Measurements from ENCODE around the gene TENM4. TPM values are rescaled to one million over a fixed set of nuclear protein-coding genes. Genes with fewer than 3 reads are reported as not detected.

Gene TENM4
- total and polyA plus RNA-seq, 10 of the 15 experiments (the other 5 are each of a cell fraction or from before 2014, with no cell fraction given) = 0.03 to 0.12 (median 0.06) TPM; not detected in 7

GRCh38 chr11:79237703-79238102 is 203.1 kb downstream of the TENM4 start:
- intact Hi-C loops (cut with micrococcal nuclease; ENCODE audit: unreplicated experiment) (no loop called here), in situ Hi-C loops (cut with MboI) (no loop called here)
- CTCF ChIA-PET = no interaction called here
- RAD21 ChIA-PET (ENCODE audit: unreplicated experiment) = no interaction called here
- SMC1A ChIA-PET (ENCODE audit: uncharacterized antibody, unreplicated experiment) = no interaction called here
- Histone ChIP-seq H3K36me3 (ENCODE audit: control insufficient read depth in 2 of 2, insufficient read depth in 2 of 2, low read length in 1 of 2) (no peaks in the 10 kb centered on the region), H3K27me3 (replicated peaks in 1 of 2; ENCODE audit: control insufficient read depth in 2 of 2, insufficient read depth in 2 of 2, low read length in 1 of 2) (no peaks in the 10 kb centered on the region; a peak in 1 of 4 replicates), H3K9ac (ENCODE audit: control insufficient read depth, insufficient read depth, low read length) (no peak overlapping the region), H3K4me3 (no peak overlapping the region), H3K4me2 (ENCODE audit: control insufficient read depth, insufficient read depth) (no peak overlapping the region), H3K9me3 (replicated peaks; ENCODE audit: control insufficient read depth, insufficient read depth, low read length) (no peaks in the 10 kb centered on the region), H2AFZ (ENCODE audit: control insufficient read depth, low read depth, low read length) (no peak overlapping the region), H4K20me1 (ENCODE audit: control insufficient read depth, insufficient read depth) (no peaks in the 10 kb centered on the region), H3K4me1 (ENCODE audit: control insufficient read depth, insufficient read depth, low read length) (no peaks in the 10 kb centered on the region), H3K27ac (ENCODE audit: control insufficient read depth, insufficient read depth) (no peak overlapping the region), H3K79me2 (ENCODE audit: control insufficient read depth, insufficient read depth, low read length) (no peaks in the 10 kb centered on the region)
- no peak for DNase-seq (ENCODE audit: low read depth, low spot score)
- TF ChIP-seq BMI1 (IDR thresholded peaks at IDR 0.05; ENCODE audit: borderline replicate concordance) = no peak
- 6% methylated on average over 6 of the region's 6 CpGs for WGBS (ENCODE audit: insufficient coverage, insufficient replicate concordance, low lambda C conversion rate, missing lambda C conversion rate)
- no peak for ATAC-seq
- no TSS peak for BruUV-seq (replicated peaks)
- no peak for FAIRE-seq
- POLR2A ChIA-PET = no interaction called here

GRCh38 chr11:79237091-79237490 is 203.7 kb downstream of the TENM4 start:
- H3K9me3 ChIP-seq (replicated peaks; ENCODE audit: control insufficient read depth, insufficient read depth, low read length) = no peaks in the 10 kb centered on the region
- no peaks in the 10 kb centered on the region for H3K36me3 ChIP-seq (ENCODE audit: control insufficient read depth in 2 of 2, insufficient read depth in 2 of 2, low read length in 1 of 2)
- TF ChIP-seq STAT1 (conservative IDR thresholded peaks at IDR 0.05) = no peak
- no peak for TF ChIP-seq SKIL (IDR thresholded peaks at IDR 0.05; ENCODE audit: low read depth, poor library complexity, severe bottlenecking)
- no peak for TF ChIP-seq SRF (IDR thresholded peaks at IDR 0.05; ENCODE audit: low read depth in 2 of 2, low read length in 2 of 2)
- TF ChIP-seq IKZF2 (IDR thresholded peaks at IDR 0.05) = no peak
- TF ChIP-seq RAD51 (IDR thresholded peaks at IDR 0.05) = no peak
- TF ChIP-seq SIX5 (IDR thresholded peaks at IDR 0.05; ENCODE audit: low read depth, low read length, severe bottlenecking) = no peak
- TF ChIP-seq SIN3A (IDR thresholded peaks at IDR 0.05; ENCODE audit: low read depth, low read length) = no peak
- no peak for DNase-seq (ENCODE audit: low read depth, low spot score)
- no peak for ATAC-seq
- H3K27me3 ChIP-seq (replicated peaks in 1 of 2; ENCODE audit: control insufficient read depth in 2 of 2, insufficient read depth in 2 of 2, low read length in 1 of 2) = no peaks in the 10 kb centered on the region; a peak in 1 of 4 replicates
- H2AFZ ChIP-seq (ENCODE audit: control insufficient read depth, low read depth, low read length) = no peak overlapping the region
- H3K4me2 ChIP-seq (ENCODE audit: control insufficient read depth, insufficient read depth) = no peak overlapping the region
- H3K4me3 ChIP-seq = no peak overlapping the region
- no peak for FAIRE-seq
- CTCF ChIA-PET = no interaction called here
- in situ Hi-C loops (cut with MboI) = no loop called here
- no peaks in the 10 kb centered on the region for H4K20me1 ChIP-seq (ENCODE audit: control insufficient read depth, insufficient read depth)
- intact Hi-C loops (cut with micrococcal nuclease; ENCODE audit: unreplicated experiment) = no loop called here
- H3K9ac ChIP-seq (ENCODE audit: control insufficient read depth, insufficient read depth, low read length) = no peak overlapping the region
- WGBS (ENCODE audit: insufficient coverage, insufficient replicate concordance, low lambda C conversion rate, missing lambda C conversion rate) = 54% methylated on average over 5 of the region's 5 CpGs
- BruUV-seq (replicated peaks) = no TSS peak
- POLR2A ChIA-PET = no interaction called here
- SMC1A ChIA-PET (ENCODE audit: uncharacterized antibody, unreplicated experiment) = no interaction called here
- no peaks in the 10 kb centered on the region for H3K79me2 ChIP-seq (ENCODE audit: control insufficient read depth, insufficient read depth, low read length)
- RAD21 ChIA-PET (ENCODE audit: unreplicated experiment) = no interaction called here
- no peak overlapping the region for H3K27ac ChIP-seq (ENCODE audit: control insufficient read depth, insufficient read depth)
- H3K4me1 ChIP-seq (ENCODE audit: control insufficient read depth, insufficient read depth, low read length) = no peaks in the 10 kb centered on the region
